ENCODE measurements around the gene RIT1.

The RIT1 gene

GRCh38 chr1:155850345-155850744 lies 60.8 kb downstream of the RIT1 start:
- DNase-seq = no peak

- no peak for DNase-seq
Measured at GRCh38 chr1:155847823-155848529, 63.2 kb downstream of the RIT1 start.
